Body of pancreas (tissue), 4 donors: ENCODE results near the gene PTTG1IP.

ENCODE experiments used
- CTCF ChIP-seq, 7 experiments: fragments of 450-650 bp in 4 of 7; fragments of 200-600 bp in 3 of 7; sonication (generic) in 3 of 7; IDR thresholded peaks; one replicate each; pipeline ENCODE4 v1.5.1; 2016 to 2019; ENCODE audit warnings: antibody characterized with exemption in 7 of 7
- POLR2A ChIP-seq, 3 donors: fragments of 450-650 bp; IDR thresholded peaks; one replicate each; pipeline ENCODE4 v1.6.1; 2016; ENCODE audit warnings: antibody characterized with exemption in 3 of 3, mild to moderate bottlenecking in 2 of 3

- TF ChIP-seq CTCF (IDR thresholded peaks at IDR 0.05) (no peak), POLR2A (IDR thresholded peaks at IDR 0.05) (no peak)
Observed at GRCh38 chr21:44876849-44877575, 3.5 kb upstream of the PTTG1IP start.
